GM12878 (cell line): ENCODE measurements around the gene PDE6G. TPM values are rescaled to one million over a fixed set of nuclear protein-coding genes. Genes with fewer than 3 reads are reported as not detected.

Experiments used
- ATAC-seq: fragments of 200-7000 bp; cut with Tn5 transposase; 3 replicates; pipeline ENCODE4 v1.9.1; 2020; ENCODE audit warnings: mild to moderate bottlenecking, moderate library complexity
- BruUV-seq: library from RNA; stranded (reverse); fragments of 400-500 nt; replicated peaks from 2 replicates; lab custom pipeline; 2021; lab: Mats Ljungman, UMichigan
- CTCF ChIA-PET: fragments of 300-600 bp; sonication (Branson Sonifier 250); formaldehyde crosslinking; extraction: SDS; loops from one replicate; lab custom pipeline; 2021; ENCODE audit warnings: inconsistent platforms; lab: Yijun Ruan, JAX
- POLR2A ChIA-PET: fragments of 350-600 bp; formaldehyde crosslinking; extraction: SDS; loops from one replicate; lab custom pipeline; 2021; ENCODE audit warnings: inconsistent platforms; lab: Charles Lee
- RAD21 ChIA-PET: fragments of 300-600 bp; sonication (Branson Sonifier 250); formaldehyde crosslinking; loops from one replicate; lab custom pipeline; 2023; ENCODE audit warnings: antibody characterized with exemption; ENCODE audit not compliant: unreplicated experiment; lab: Charles Lee
- SMC1A ChIA-PET: fragments of 300-600 bp; sonication (Branson Sonifier 250); formaldehyde crosslinking; loops from one replicate; lab custom pipeline; 2023; ENCODE audit not compliant: unreplicated experiment, uncharacterized antibody; lab: Charles Lee
- DNase-seq: peaks from one replicate; pipeline ENCODE4 v3.0.0-alpha.2; 2011; ENCODE audit warnings: low read depth, low spot score
- FAIRE-seq: peaks from 3 replicates; lab custom pipeline; 2011; peaks lifted over from hg19 to GRCh38; lab: Jason Lieb, UNC
- H2AFZ ChIP-seq: 2 replicates; pipeline ENCODE4 v1.6.0; 2011; ENCODE audit warnings: low read depth, low read length, control low read depth; ENCODE audit not compliant: control insufficient read depth
- H3K27ac ChIP-seq: 2 replicates; pipeline ENCODE4 v1.5.1; 2011; ENCODE audit warnings: control low read depth; ENCODE audit not compliant: control insufficient read depth, insufficient read depth
- H3K27me3 ChIP-seq, 2 experiments: replicated peaks in 1 of 2; 2 replicates each; pipeline versions ENCODE4 v1.6.0 to v1.6.1; 2011; ENCODE audit warnings: low read length in 1 of 2; ENCODE audit not compliant: control insufficient read depth in 2 of 2, insufficient read depth in 2 of 2
- H3K36me3 ChIP-seq, 2 experiments: 2 replicates each; pipeline ENCODE4 v1.5.1; 2011; ENCODE audit warnings: low read length in 1 of 2; ENCODE audit not compliant: control insufficient read depth in 2 of 2, insufficient read depth in 2 of 2
- H3K4me1 ChIP-seq: 2 replicates; pipeline ENCODE4 v1.6.1; 2011; ENCODE audit warnings: mild to moderate bottlenecking, low read length, moderate library complexity, mixed read lengths; ENCODE audit not compliant: control insufficient read depth, insufficient read depth
- H3K4me2 ChIP-seq: 2 replicates; pipeline ENCODE4 v1.6.0; 2011; ENCODE audit warnings: control low read depth; ENCODE audit not compliant: control insufficient read depth, insufficient read depth
- H3K4me3 ChIP-seq: fragments of 200-600 bp; sonication (generic); 2 replicates; pipeline ENCODE4 v1.5.1; 2016
- H3K79me2 ChIP-seq: 2 replicates; pipeline ENCODE4 v1.6.0; 2011; ENCODE audit warnings: low read length; ENCODE audit not compliant: control insufficient read depth, insufficient read depth
- H3K9ac ChIP-seq: 2 replicates; pipeline ENCODE4 v1.8.0; 2011; ENCODE audit warnings: low read length, control low read depth, mixed read lengths; ENCODE audit not compliant: control insufficient read depth, insufficient read depth
- H3K9me3 ChIP-seq: replicated peaks from 3 replicates; pipeline ENCODE4 v1.5.1; 2011; ENCODE audit warnings: mild to moderate bottlenecking, low read length; ENCODE audit not compliant: control insufficient read depth, insufficient read depth
- H4K20me1 ChIP-seq: 2 replicates; pipeline ENCODE4 v1.6.0; 2011; ENCODE audit not compliant: control insufficient read depth, insufficient read depth
- ATF2 ChIP-seq: IDR thresholded peaks from 2 replicates; pipeline ENCODE4 v1.6.1; 2012; ENCODE audit warnings: low read length, inconsistent platforms
- ATF3 ChIP-seq: IDR thresholded peaks from 2 replicates; pipeline ENCODE4 v1.6.1; 2011; ENCODE audit warnings: low read depth, mild to moderate bottlenecking, low read length, moderate library complexity, borderline replicate concordance; ENCODE audit errors: extremely low read depth
- BMI1 ChIP-seq: fragments of 450-650 bp; IDR thresholded peaks from 2 replicates; pipeline ENCODE4 v1.6.1; 2016; ENCODE audit warnings: mild to moderate bottlenecking, moderate library complexity, borderline replicate concordance
- CEBPB ChIP-seq, 2 experiments: fragments of 150-350 bp in 1 of 2; IDR thresholded peaks; 2 replicates each; pipeline ENCODE4 v1.6.1; 2012 to 2014; ENCODE audit warnings: low read depth in 2 of 2, low read length in 2 of 2, borderline replicate concordance in 1 of 2, inconsistent platforms in 1 of 2
- CREB1 ChIP-seq: IDR thresholded peaks from 2 replicates; pipeline ENCODE4 v1.6.1; 2012; ENCODE audit warnings: low read depth, mild to moderate bottlenecking, inconsistent platforms
- FOXK2 ChIP-seq: fragments of 450-650 bp; IDR thresholded peaks from 2 replicates; pipeline ENCODE4 v1.6.1; 2017; ENCODE audit warnings: mild to moderate bottlenecking, moderate library complexity
- IRF4 ChIP-seq: IDR thresholded peaks from 2 replicates; pipeline ENCODE4 v1.6.1; 2011; ENCODE audit warnings: low read depth, low read length
- NR2F1 ChIP-seq: fragments of 450-650 bp; conservative IDR thresholded peaks from 2 replicates; pipeline ENCODE4 v1.6.1; 2017; ENCODE audit warnings: mild to moderate bottlenecking
- PAX5 ChIP-seq: IDR thresholded peaks from 2 replicates; pipeline ENCODE4 v1.6.1; 2011; ENCODE audit warnings: low read depth, low read length, borderline replicate concordance
- RBBP5 ChIP-seq: fragments of 200-600 bp; sonication (generic); conservative IDR thresholded peaks from 2 replicates; pipeline ENCODE4 v1.6.1; 2016
- RELA ChIP-seq: fragments of 450-650 bp; IDR thresholded peaks from 2 replicates; pipeline ENCODE4 v1.8.0; 2014; ENCODE audit warnings: borderline replicate concordance; ENCODE audit not compliant: partially characterized antibody
- RFX5 ChIP-seq: IDR thresholded peaks from 2 replicates; pipeline ENCODE4 v1.6.1; 2011; ENCODE audit warnings: low read depth, low read length, improper control_type of control experiment
- SMAD5 ChIP-seq: IDR thresholded peaks from 2 replicates; pipeline ENCODE4 v1.6.1; 2016; ENCODE audit warnings: antibody characterized with exemption, low read depth
- SREBF2 ChIP-seq: IDR thresholded peaks from 2 replicates; pipeline ENCODE4 v1.6.1; 2012; ENCODE audit warnings: mild to moderate bottlenecking, low read length
- STAT1 ChIP-seq: fragments of 450-650 bp; conservative IDR thresholded peaks from 2 replicates; pipeline ENCODE4 v1.6.1; 2014; ENCODE audit warnings: antibody characterized with exemption, mild to moderate bottlenecking
- TBL1XR1 ChIP-seq: IDR thresholded peaks from 2 replicates; pipeline ENCODE4 v1.6.1; 2012; ENCODE audit warnings: low read depth, low read length, improper control_type of control experiment
- TCF12 ChIP-seq: IDR thresholded peaks from 2 replicates; pipeline ENCODE4 v1.6.1; 2011; ENCODE audit warnings: low read depth, mild to moderate bottlenecking, low read length
- TCF3 ChIP-seq: IDR thresholded peaks from 2 replicates; pipeline ENCODE4 v1.6.1; 2012; ENCODE audit warnings: low read depth, mild to moderate bottlenecking, low read length, borderline replicate concordance; ENCODE audit not compliant: insufficient read depth
- USF2 ChIP-seq: IDR thresholded peaks from 2 replicates; pipeline ENCODE4 v1.6.1; 2011; ENCODE audit warnings: low read depth, low read length, improper control_type of control experiment, borderline replicate concordance
- YY1 ChIP-seq: IDR thresholded peaks from 2 replicates; pipeline ENCODE4 v1.6.1; 2011; ENCODE audit warnings: low read depth, mild to moderate bottlenecking, low read length
- ZNF274 ChIP-seq: IDR thresholded peaks from one replicate; pipeline ENCODE4 v1.8.0; 2011; ENCODE audit not compliant: insufficient read length, insufficient read depth
- ZNF622 ChIP-seq: fragments of 450-650 bp; IDR thresholded peaks from 2 replicates; pipeline ENCODE4 v1.6.1; 2017; ENCODE audit warnings: mild to moderate bottlenecking, inconsistent platforms
- WGBS: methylation state at CpG from one replicate; pipeline ENCODE4 v1.1.6; 2016; ENCODE audit warnings: low lambda C conversion rate; ENCODE audit not compliant: insufficient replicate concordance, insufficient coverage; ENCODE audit errors: missing lambda C conversion rate; 5-methylcytosine and 5-hydroxymethylcytosine counted together
- in situ Hi-C: fragments of 300-500 bp; cut with MboI; formaldehyde crosslinking; loops from 9 replicates; pipeline ENCODE4 v1.14.3; 2018; ENCODE audit warnings: mixed read lengths
- intact Hi-C: fragments of 100-400 bp; cut with micrococcal nuclease; formaldehyde crosslinking; loops from one replicate; pipeline ENCODE4 v1.14.2; 2022; ENCODE audit not compliant: unreplicated experiment
- polyA plus RNA-seq, 11 experiments: library from polyadenylated mRNA; depleted of rRNA in 4 of 11; unstranded in 6 of 11; stranded (reverse) in 5 of 11; fragments of >200 nt; fragmentation: Nextera tagmentation in 4 of 11; fragmentation: Illumina TruSeq in 1 of 11; extraction: Ambion mirVana in 4 of 11; extraction: Trizol in 1 of 11; gene quantifications; 1 replicate in 1 of 11; 2 replicates in 10 of 11; pipeline versions ENCODE4 v1.2.1 to v1.2.3, GENCODE V29; 2011 to 2016; ENCODE audit warnings: inconsistent platforms in 2 of 11, missing spikeins in 2 of 11, low read depth in 1 of 11
- total RNA-seq, 4 experiments: library from RNA; depleted of rRNA in 3 of 4; stranded (reverse); fragments of >200 nt in 3 of 4; fragmentation: Illumina TruSeq in 1 of 4; extraction: Trizol in 1 of 4; gene quantifications; 2 replicates each; pipeline versions ENCODE4 v1.2.1 to v1.2.3, GENCODE V29; 2013 to 2021

The PDE6G gene
- total and polyA plus RNA-seq, 10 of the 15 experiments (the other 5 are each of a cell fraction or from before 2014, with no cell fraction given), result 0.55 to 12.1 (median 4.3) TPM

GRCh38 chr17:81702934-81703746, 46.8 kb upstream of the PDE6G start, which contains the start of gene MRPL12:
Gene MRPL12 (plus strand): TSS chr17:81703367. CDS start chr17:81703502, 135 bp downstream.
- RAD21 ChIA-PET, result interaction anchor here (0.7 to 1.6 kb wide), 5 partner anchors 8 to 33 kb away, joined by 3 to 5 read pairs (median 3); partner anchors contain the start of genes ARL16 and HGS
- H3K79me2 ChIP-seq, result peaks cover 45% of the 10 kb centered on the region
- no peaks in the 10 kb centered on the region for H3K27me3 ChIP-seq
- intact Hi-C loops, result loop anchor here (2.0 kb wide), 1 partner anchor 20 kb away; the partner anchor contains the start of gene ARL16
- CTCF ChIA-PET, result interaction anchor here (1.2 to 2.7 kb wide), 4 partner anchors 8 to 102 kb away, joined by 3 to 9 read pairs (median 4); no protein-coding TSS in a partner anchor
- WGBS, result under 1% methylated on average over 84 of the region's 102 CpGs
- peaks cover 16 to 28% of the 10 kb centered on the region in 2 experiments for H3K36me3 ChIP-seq
- BruUV-seq, result no TSS peak
- H3K9me3 ChIP-seq, result no peaks in the 10 kb centered on the region
- in situ Hi-C loops, result no loop called here
- POLR2A ChIA-PET, result interaction anchor here (0.6 to 3.5 kb wide), 10 partner anchors 8 to 334 kb away, joined by 3 to 32 read pairs (median 4); partner anchors contain the start of genes ARL16, CCDC137, DCXR and FAAP100
- H3K9ac ChIP-seq, result peak within 1 kb of the TSS; percentile 89
- H3K4me3 ChIP-seq, result peak within 1 kb of the TSS; percentile 85
- SMC1A ChIA-PET, result interaction anchor here (0.6 to 1.0 kb wide), 2 partner anchors 18 to 156 kb away, joined by 3 read pairs; no protein-coding TSS in a partner anchor
- DNase-seq, result peak; percentile 69
- H2AFZ ChIP-seq, result peak within 1 kb of the TSS; percentile 75
- peak within 1 kb of the TSS; percentile 94 for H3K27ac ChIP-seq
- H4K20me1 ChIP-seq, result 0 out of 2 replicates have a peak, but pooled peaks cover 3% of the 10 kb centered on the region
- peak; percentile 95 for ATAC-seq
- peak; percentile 93 for FAIRE-seq
- H3K4me2 ChIP-seq, result peak within 1 kb of the TSS; percentile 91
- H3K4me1 ChIP-seq, result peaks cover 8% of the 10 kb centered on the region
- no peak for TF ChIP-seq USF2
- no peak for TF ChIP-seq SREBF2
- TF ChIP-seq ATF2, result no peak
- peak; percentile 82 for TF ChIP-seq SMAD5
- no peak for TF ChIP-seq ZNF274
- peak; percentile 95 for TF ChIP-seq NR2F1
- 0 out of 2 replicates have a peak, but pooled peaks have one; percentile 46 for TF ChIP-seq IRF4
- no peak for TF ChIP-seq RBBP5
- TF ChIP-seq YY1, result peak; percentile 86
- 0 out of 2 replicates have a peak, but pooled peaks have one; percentile 29 for TF ChIP-seq TCF12
- TF ChIP-seq ZNF622, result no peak
- no peak for TF ChIP-seq FOXK2
- TF ChIP-seq CREB1, result peak; percentile 94
- TF ChIP-seq RFX5, result peak; percentile 22; the same call in 1 of the 2 replicates
- peak; percentile 74; the same call in 1 of the 2 replicates for TF ChIP-seq PAX5
- TF ChIP-seq RELA, result peak; percentile 66
- TF ChIP-seq TBL1XR1, result no peak
- no peak for TF ChIP-seq STAT1
- 0 out of 2 replicates have a peak, but pooled peaks have one; percentile 21 for TF ChIP-seq TCF3
- no peak for TF ChIP-seq ATF3
- TF ChIP-seq CEBPB (IDR thresholded peaks at IDR 0.05; ENCODE audit: borderline replicate concordance in 1 of 2, low read depth in 2 of 2, low read length in 2 of 2), result no peak
- no peak for TF ChIP-seq BMI1
